ENCODE data around the gene BCAS3.

GRCh38 chr17:61088556-61088955, 410.9 kb downstream of the BCAS3 start:
- no peak for TF ChIP-seq ELF4 (IDR thresholded peaks at IDR 0.05)
- no peak for TF ChIP-seq ZNF384 (IDR thresholded peaks at IDR 0.05)
- no peak for TF ChIP-seq HDGF (IDR thresholded peaks at IDR 0.05; ENCODE audit: borderline replicate concordance)
- TF ChIP-seq FOXK2 (IDR thresholded peaks at IDR 0.05), result no peak
- TF ChIP-seq ARNT (IDR thresholded peaks at IDR 0.05), result no peak
- TF ChIP-seq, protein P1, sequence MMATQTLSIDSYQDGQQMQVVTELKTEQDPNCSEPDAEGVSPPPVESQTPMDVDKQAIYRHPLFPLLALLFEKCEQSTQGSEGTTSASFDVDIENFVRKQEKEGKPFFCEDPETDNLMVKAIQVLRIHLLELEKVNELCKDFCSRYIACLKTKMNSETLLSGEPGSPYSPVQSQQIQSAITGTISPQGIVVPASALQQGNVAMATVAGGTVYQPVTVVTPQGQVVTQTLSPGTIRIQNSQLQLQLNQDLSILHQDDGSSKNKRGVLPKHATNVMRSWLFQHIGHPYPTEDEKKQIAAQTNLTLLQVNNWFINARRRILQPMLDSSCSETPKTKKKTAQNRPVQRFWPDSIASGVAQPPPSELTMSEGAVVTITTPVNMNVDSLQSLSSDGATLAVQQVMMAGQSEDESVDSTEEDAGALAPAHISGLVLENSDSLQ (IDR thresholded peaks at IDR 0.05), result no peak
- TF ChIP-seq FOXM1 (IDR thresholded peaks at IDR 0.05; ENCODE audit: borderline replicate concordance), result no peak
